LNCAP (cell line): ENCODE data around the gene PANK4.

Experiments
- TF ChIP-seq, protein P1 (sequence below): fragments of 450-650 bp; IDR thresholded peaks from 2 replicates; pipeline ENCODE4 v1.5.1; 2017; ENCODE audit warnings: mild to moderate bottlenecking

PANK4 gene

DNA sequence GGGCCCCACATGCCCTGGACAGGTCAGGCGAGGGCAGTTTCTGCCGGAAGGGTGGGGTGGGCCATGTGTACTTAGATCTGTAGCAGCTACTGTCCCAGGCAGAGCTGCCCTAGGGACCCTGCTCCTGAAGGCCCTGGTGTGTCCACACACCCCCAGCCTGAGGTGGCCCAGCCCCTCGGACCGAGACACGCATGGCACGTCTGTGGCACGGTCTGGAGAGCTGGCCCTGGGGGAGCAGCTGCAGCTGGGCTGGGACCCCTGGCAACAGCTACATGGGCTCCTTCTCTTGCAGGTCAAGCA lies 24.6 kb downstream of the PANK4 start:
- TF ChIP-seq, protein P1, sequence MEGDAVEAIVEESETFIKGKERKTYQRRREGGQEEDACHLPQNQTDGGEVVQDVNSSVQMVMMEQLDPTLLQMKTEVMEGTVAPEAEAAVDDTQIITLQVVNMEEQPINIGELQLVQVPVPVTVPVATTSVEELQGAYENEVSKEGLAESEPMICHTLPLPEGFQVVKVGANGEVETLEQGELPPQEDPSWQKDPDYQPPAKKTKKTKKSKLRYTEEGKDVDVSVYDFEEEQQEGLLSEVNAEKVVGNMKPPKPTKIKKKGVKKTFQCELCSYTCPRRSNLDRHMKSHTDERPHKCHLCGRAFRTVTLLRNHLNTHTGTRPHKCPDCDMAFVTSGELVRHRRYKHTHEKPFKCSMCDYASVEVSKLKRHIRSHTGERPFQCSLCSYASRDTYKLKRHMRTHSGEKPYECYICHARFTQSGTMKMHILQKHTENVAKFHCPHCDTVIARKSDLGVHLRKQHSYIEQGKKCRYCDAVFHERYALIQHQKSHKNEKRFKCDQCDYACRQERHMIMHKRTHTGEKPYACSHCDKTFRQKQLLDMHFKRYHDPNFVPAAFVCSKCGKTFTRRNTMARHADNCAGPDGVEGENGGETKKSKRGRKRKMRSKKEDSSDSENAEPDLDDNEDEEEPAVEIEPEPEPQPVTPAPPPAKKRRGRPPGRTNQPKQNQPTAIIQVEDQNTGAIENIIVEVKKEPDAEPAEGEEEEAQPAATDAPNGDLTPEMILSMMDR = no peak

GRCh38 chr1:2501041-2501819 lies 25.2 kb downstream of the PANK4 start:
- TF ChIP-seq, protein P1 = no peak

- TF ChIP-seq, protein P1 = no peak
Observed at GRCh38 chr1:2499986-2500596, 26.3 kb downstream of the PANK4 start.

- TF ChIP-seq, protein P1 = no peak
Observed at GRCh38 chr1:2499260-2499659, 27.1 kb downstream of the PANK4 start.

DNA sequence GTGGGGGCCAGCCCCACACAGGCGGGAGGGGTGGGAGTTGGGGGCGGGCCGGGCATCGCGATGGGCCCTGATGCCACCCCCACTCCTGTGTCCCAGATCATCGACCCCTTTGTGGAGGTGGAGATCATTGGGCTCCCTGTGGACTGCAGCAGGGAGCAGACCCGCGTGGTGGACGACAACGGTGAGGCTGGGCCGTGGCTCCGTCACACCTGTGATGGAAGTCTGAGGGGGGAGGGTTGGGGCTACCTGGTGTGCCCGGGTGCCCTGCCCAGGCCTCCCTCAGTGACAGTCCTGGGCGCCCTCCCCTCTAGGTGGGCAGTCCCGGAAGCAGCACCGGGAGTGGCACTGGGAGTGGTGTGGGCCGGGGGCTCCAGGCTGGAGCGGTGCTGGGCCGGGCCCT lies 27.7 kb downstream of the PANK4 start:
- TF ChIP-seq, protein P1 = no peak

GRCh38 chr1:2497891-2498290 lies 28.5 kb downstream of the PANK4 start:
- TF ChIP-seq, protein P1 = no peak

- TF ChIP-seq, protein P1 = no peak
Observed at GRCh38 chr1:2496746-2497145, 29.6 kb downstream of the PANK4 start.
